Esophagus squamous epithelium (tissue), 4 donors: ENCODE results near the gene XG.

Experiments used
- CTCF ChIP-seq, 6 experiments: fragments of 450-650 bp in 4 of 6; fragments of 200-600 bp in 2 of 6; sonication (generic) in 2 of 6; IDR thresholded peaks; one replicate each; pipeline ENCODE4 v1.5.1; 2016 to 2019; ENCODE audit warnings: antibody characterized with exemption in 6 of 6, mild to moderate bottlenecking in 4 of 6, moderate library complexity in 4 of 6
- POLR2A ChIP-seq, 4 donors: fragments of 450-650 bp; IDR thresholded peaks; one replicate each; pipeline ENCODE4 v1.6.1; 2017; ENCODE audit warnings: antibody characterized with exemption in 4 of 4, mild to moderate bottlenecking in 4 of 4, moderate library complexity in 3 of 4

GRCh38 chrX:2829469-2830246 lies 77.8 kb downstream of the XG start:
- no peak for TF ChIP-seq CTCF (IDR thresholded peaks at IDR 0.05)
- no peak for TF ChIP-seq POLR2A (IDR thresholded peaks at IDR 0.05)
